Measurements from ENCODE around the gene RPL35.
A peak's percentile ranks its signal among the peaks of the same experiment; 100 is the strongest.

RPL35 gene

DNA sequence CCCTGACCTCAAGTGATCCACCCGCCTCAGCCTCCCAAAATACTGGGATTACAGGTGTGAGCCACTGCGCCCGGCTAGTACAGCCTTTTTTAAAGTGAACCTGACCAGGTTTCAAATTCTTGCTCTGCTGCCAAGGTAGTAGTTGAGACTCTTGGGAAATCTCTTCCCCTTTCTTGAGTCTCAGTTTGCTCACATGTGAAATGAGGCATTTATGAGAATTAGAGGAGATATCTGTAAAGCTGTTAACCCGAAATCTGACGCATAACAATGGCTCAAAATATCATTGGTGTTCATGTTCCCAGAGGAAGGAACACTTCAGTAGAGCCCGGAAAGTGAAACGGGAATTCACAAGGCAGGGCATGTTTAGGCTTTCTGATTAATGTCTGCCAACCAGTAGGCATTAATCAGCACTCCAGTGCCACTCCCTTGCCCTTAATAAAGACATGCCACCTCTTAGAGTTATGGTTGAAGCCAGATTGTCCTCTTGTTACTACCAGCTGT, 1.7 kb upstream of the RPL35 start:
- H3K27me3 ChIP-seq (ENCODE audit: control insufficient read depth in 1 of 2, insufficient read depth in 2 of 2, low read length in 2 of 2), result no peaks in the 10 kb centered on the region
- peaks cover 26 to 43% of the 10 kb centered on the region in 2 donors for H3K4me1 ChIP-seq (ENCODE audit: control insufficient read depth in 1 of 2, insufficient read depth in 2 of 2, low read length in 2 of 2)
- peaks cover 19 to 22% of the 10 kb centered on the region in 2 donors for H3K36me3 ChIP-seq (ENCODE audit: control insufficient read depth in 1 of 2, insufficient read depth in 2 of 2, low read length in 2 of 2)
- peak overlapping the region; percentile 14 to 48 for H3K4me3 ChIP-seq (ENCODE audit: low read depth in 1 of 2, low read length in 2 of 2)
- peak overlapping the region; percentile 58 for H3K27ac ChIP-seq (ENCODE audit: low read depth, low read length)
- peak overlapping the region in 1 of 2 donors; percentile 13 for H3K9ac ChIP-seq (ENCODE audit: low read depth in 1 of 2, low read length in 2 of 2)
- no peaks in the 10 kb centered on the region for H3K9me3 ChIP-seq (ENCODE audit: control insufficient read depth in 1 of 2, low read length in 2 of 2)

DNA sequence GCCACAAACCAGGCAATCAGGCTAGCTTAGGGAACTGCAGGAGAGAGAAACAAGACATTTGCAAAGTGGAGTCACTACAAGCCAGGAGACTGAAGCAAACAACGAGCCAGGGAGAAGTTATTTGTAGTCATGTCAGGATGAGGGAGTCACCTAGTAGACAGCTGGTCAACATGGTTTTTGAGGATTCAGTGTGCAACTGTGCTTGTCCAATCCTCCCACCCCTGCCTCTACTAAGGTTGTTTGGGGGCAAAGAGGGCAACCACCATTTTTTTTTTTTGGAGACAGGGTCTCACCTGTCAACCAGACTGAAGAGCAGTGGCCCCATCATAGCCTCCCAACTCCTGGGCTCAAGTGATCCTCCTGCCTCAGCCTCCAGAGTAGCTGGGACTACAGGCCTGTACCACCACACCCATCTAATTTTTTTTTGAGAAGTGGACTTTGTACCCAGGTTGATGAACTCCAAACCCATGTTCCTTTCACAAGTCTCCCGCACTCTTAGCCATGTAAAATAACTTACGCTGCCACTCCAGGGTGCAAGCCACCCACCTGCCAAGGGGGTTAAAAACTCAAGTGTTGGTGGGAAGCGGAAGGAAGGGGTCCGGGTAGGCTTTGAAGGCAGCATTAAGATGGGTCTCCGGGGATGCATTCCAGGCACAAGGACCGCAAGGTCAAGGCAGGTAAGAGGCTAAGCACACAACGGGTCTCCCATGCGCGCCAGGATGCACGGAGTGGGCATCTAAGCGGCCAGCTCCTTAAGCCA, 995 bp downstream of the RPL35 start:
- Histone ChIP-seq H3K4me1 (ENCODE audit: control insufficient read depth in 1 of 2, insufficient read depth in 2 of 2, low read length in 2 of 2) (peaks cover 26 to 38% of the 10 kb centered on the region in 2 donors), H3K9me3 (ENCODE audit: control insufficient read depth in 1 of 2, low read length in 2 of 2) (no peaks in the 10 kb centered on the region), H3K36me3 (ENCODE audit: control insufficient read depth in 1 of 2, insufficient read depth in 2 of 2, low read length in 2 of 2) (peaks cover 24 to 43% of the 10 kb centered on the region in 2 donors), H3K4me3 (ENCODE audit: low read depth in 1 of 2, low read length in 2 of 2) (peak overlapping the region; percentile 88 to 96), H3K9ac (ENCODE audit: low read depth in 1 of 2, low read length in 2 of 2) (peak overlapping the region; percentile 80 to 92), H3K27me3 (ENCODE audit: control insufficient read depth in 1 of 2, insufficient read depth in 2 of 2, low read length in 2 of 2) (no peaks in the 10 kb centered on the region), H3K27ac (ENCODE audit: low read depth, low read length) (no peak overlapping the region)

- H3K4me1 ChIP-seq (ENCODE audit: control insufficient read depth in 1 of 2, insufficient read depth in 2 of 2, low read length in 2 of 2), result peaks cover 26 to 38% of the 10 kb centered on the region in 2 donors
- no peaks in the 10 kb centered on the region for H3K27me3 ChIP-seq (ENCODE audit: control insufficient read depth in 1 of 2, insufficient read depth in 2 of 2, low read length in 2 of 2)
- H3K27ac ChIP-seq (ENCODE audit: low read depth, low read length), result no peak overlapping the region
- peak overlapping the region; percentile 88 to 96 for H3K4me3 ChIP-seq (ENCODE audit: low read depth in 1 of 2, low read length in 2 of 2)
- H3K36me3 ChIP-seq (ENCODE audit: control insufficient read depth in 1 of 2, insufficient read depth in 2 of 2, low read length in 2 of 2), result peaks cover 24 to 43% of the 10 kb centered on the region in 2 donors
- no peaks in the 10 kb centered on the region for H3K9me3 ChIP-seq (ENCODE audit: control insufficient read depth in 1 of 2, low read length in 2 of 2)
- H3K9ac ChIP-seq (ENCODE audit: low read depth in 1 of 2, low read length in 2 of 2), result peak overlapping the region; percentile 80 to 92
These were observed 1.8 kb downstream of the RPL35 start for GRCh38 chr9:124859803-124860581.

DNA sequence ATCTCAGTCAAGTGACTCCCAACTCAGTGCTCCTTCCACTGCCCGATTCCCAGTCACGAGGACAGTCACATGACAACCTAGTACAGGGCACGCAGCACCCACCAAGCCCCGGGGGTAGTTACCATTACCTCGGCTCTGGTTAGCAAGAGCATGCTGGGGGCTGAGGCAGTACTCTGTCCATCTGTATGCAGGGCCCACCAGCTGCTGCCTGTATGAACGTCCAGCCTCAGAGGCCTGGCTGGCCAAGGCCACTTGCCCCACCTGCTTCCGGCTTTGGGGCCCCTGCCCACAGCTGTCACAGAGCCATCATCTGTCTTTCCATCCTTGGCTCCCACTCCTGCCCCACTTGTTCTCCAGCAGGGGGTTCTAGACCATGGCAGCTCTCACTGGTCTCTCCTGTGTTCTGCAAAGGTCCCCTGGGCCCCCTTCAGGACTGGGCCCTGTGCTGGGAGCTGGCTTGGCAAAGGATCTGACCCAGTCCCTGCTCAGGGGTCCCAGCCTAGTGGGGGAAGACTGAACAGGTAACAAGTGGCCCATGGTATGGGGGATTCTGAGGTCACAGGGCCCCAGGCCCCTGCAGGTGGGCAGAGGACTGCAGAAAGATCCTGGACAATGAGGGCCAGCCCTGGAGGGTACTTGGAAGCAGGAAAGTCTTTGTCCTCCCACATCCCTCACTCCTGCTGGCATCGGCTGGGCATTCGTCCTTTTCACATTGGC, 3.3 kb downstream of the RPL35 start:
- H3K27me3 ChIP-seq (ENCODE audit: control insufficient read depth in 1 of 2, insufficient read depth in 2 of 2, low read length in 2 of 2), result no peaks in the 10 kb centered on the region
- H3K4me1 ChIP-seq (ENCODE audit: control insufficient read depth in 1 of 2, insufficient read depth in 2 of 2, low read length in 2 of 2), result peaks cover 21 to 32% of the 10 kb centered on the region in 2 donors
- H3K9me3 ChIP-seq (ENCODE audit: control insufficient read depth in 1 of 2, low read length in 2 of 2), result no peaks in the 10 kb centered on the region
- peaks cover 24 to 43% of the 10 kb centered on the region in 2 donors for H3K36me3 ChIP-seq (ENCODE audit: control insufficient read depth in 1 of 2, insufficient read depth in 2 of 2, low read length in 2 of 2)
- H3K27ac ChIP-seq (ENCODE audit: low read depth, low read length), result no peak overlapping the region
- peak overlapping the region in 1 of 2 donors; percentile 26 for H3K9ac ChIP-seq (ENCODE audit: low read depth in 1 of 2, low read length in 2 of 2)
- no peak overlapping the region for H3K4me3 ChIP-seq (ENCODE audit: low read depth in 1 of 2, low read length in 2 of 2)

DNA sequence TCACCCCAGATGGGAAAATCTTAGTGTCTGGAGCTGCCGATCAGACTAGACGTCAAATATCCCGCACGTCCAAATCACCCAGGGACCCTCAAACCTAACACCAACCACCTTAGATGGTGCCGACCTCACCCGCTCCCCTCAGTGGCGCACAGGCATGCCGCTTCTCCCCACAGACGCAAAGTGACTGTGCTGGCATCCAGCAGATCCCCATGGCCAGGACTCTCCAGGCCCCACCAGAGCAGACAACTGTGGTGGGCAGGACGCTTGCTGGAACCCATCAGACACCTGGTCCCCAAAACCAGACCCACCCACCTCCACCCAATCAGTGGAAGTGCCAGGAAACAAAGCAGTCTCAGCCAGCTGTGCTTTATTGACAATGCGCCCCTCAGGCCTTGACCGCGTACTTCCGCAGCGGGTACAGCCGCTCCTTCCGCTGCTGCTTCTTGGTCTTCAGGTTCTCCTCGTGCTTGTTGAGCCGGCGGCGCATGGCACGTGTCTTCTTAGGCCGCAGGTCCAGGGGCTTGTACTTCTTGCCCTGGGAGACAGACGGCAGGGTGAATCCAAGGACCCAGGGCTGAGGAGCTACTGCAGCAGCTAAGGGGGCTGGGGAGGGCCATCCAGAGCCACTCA, 4.1 kb downstream of the RPL35 start:
- Histone ChIP-seq H3K4me1 (ENCODE audit: control insufficient read depth in 1 of 2, insufficient read depth in 2 of 2, low read length in 2 of 2) (peaks cover 23 to 39% of the 10 kb centered on the region in 2 donors), H3K36me3 (ENCODE audit: control insufficient read depth in 1 of 2, insufficient read depth in 2 of 2, low read length in 2 of 2) (peaks cover 24 to 43% of the 10 kb centered on the region in 2 donors), H3K9me3 (ENCODE audit: control insufficient read depth in 1 of 2, low read length in 2 of 2) (no peaks in the 10 kb centered on the region), H3K9ac (ENCODE audit: low read depth in 1 of 2, low read length in 2 of 2) (no peak overlapping the region), H3K27me3 (ENCODE audit: control insufficient read depth in 1 of 2, insufficient read depth in 2 of 2, low read length in 2 of 2) (no peaks in the 10 kb centered on the region), H3K4me3 (ENCODE audit: low read depth in 1 of 2, low read length in 2 of 2) (no peak overlapping the region), H3K27ac (ENCODE audit: low read depth, low read length) (no peak overlapping the region)

DNA sequence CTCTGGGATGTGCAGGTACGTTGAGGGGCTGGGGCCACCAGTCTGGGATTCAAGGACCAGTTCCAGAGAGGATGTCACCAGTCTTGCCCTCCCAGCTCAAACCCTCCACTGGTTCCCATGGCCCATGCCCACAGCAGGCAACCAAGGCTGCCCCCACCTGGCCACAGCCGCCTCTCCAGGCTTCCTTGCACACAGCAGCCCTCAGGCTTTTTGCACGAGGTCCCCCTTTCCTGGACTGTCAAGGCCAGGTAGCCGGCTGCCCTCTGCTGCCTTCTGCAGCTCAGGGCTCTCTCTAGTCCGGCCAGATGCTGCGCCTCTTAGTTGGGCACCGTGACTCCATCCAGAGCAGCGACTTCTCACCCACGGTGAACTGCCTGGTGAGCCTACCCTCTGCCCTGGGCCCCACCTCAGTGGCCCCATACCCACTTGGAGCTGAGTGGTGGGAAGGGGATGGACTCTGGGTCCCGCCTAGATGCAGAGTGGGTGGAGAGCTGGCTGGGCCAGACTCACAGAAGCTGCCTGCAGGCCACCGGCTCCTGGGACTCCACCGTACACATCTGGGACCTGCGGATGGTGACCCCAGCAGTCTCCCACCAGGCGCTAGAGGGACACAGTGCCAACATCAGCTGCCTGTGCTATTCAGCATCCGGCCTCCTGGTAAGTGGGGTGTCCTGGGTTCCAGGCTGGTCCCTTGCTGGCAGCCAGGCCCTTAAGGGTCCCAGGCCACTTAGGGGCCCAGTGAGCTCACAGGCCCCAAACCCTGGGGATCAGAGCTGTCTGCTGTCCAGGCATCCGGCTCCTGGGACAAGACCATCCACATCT, 5.6 kb downstream of the RPL35 start:
- Histone ChIP-seq H3K9ac (ENCODE audit: low read depth in 1 of 2, low read length in 2 of 2) (no peak overlapping the region), H3K4me1 (ENCODE audit: control insufficient read depth in 1 of 2, insufficient read depth in 2 of 2, low read length in 2 of 2) (peaks cover 27 to 43% of the 10 kb centered on the region in 2 donors), H3K9me3 (ENCODE audit: control insufficient read depth in 1 of 2, low read length in 2 of 2) (no peaks in the 10 kb centered on the region), H3K27ac (ENCODE audit: low read depth, low read length) (no peak overlapping the region), H3K36me3 (ENCODE audit: control insufficient read depth in 1 of 2, insufficient read depth in 2 of 2, low read length in 2 of 2) (peaks cover 24 to 43% of the 10 kb centered on the region in 2 donors), H3K27me3 (ENCODE audit: control insufficient read depth in 1 of 2, insufficient read depth in 2 of 2, low read length in 2 of 2) (no peaks in the 10 kb centered on the region), H3K4me3 (ENCODE audit: low read depth in 1 of 2, low read length in 2 of 2) (no peak overlapping the region)

DNA sequence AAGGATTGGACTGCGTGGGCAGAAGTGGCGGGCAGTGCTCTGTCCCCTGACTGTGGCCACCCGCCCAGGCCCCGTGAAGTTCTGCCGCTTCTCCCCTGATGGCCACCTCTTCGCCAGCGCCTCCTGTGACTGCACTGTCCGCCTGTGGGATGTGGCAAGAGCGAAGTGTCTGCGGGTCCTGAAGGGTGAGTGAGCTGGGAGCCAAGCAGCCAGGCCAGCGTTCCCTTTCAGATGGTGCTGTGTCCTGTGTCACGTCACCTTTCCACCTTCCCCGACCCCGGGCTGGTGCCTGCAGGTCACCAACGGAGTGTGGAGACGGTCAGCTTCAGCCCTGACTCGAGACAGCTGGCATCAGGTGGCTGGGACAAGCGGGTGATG, 6.2 kb downstream of the RPL35 start:
- Histone ChIP-seq H3K27me3 (ENCODE audit: control insufficient read depth in 1 of 2, insufficient read depth in 2 of 2, low read length in 2 of 2) (no peaks in the 10 kb centered on the region), H3K4me3 (ENCODE audit: low read depth in 1 of 2, low read length in 2 of 2) (no peak overlapping the region), H3K9me3 (ENCODE audit: control insufficient read depth in 1 of 2, low read length in 2 of 2) (no peaks in the 10 kb centered on the region), H3K4me1 (ENCODE audit: control insufficient read depth in 1 of 2, insufficient read depth in 2 of 2, low read length in 2 of 2) (peaks cover 21 to 37% of the 10 kb centered on the region in 2 donors), H3K9ac (ENCODE audit: low read depth in 1 of 2, low read length in 2 of 2) (no peak overlapping the region), H3K36me3 (ENCODE audit: control insufficient read depth in 1 of 2, insufficient read depth in 2 of 2, low read length in 2 of 2) (peaks cover 24 to 42% of the 10 kb centered on the region in 2 donors), H3K27ac (ENCODE audit: low read depth, low read length) (no peak overlapping the region)

DNA sequence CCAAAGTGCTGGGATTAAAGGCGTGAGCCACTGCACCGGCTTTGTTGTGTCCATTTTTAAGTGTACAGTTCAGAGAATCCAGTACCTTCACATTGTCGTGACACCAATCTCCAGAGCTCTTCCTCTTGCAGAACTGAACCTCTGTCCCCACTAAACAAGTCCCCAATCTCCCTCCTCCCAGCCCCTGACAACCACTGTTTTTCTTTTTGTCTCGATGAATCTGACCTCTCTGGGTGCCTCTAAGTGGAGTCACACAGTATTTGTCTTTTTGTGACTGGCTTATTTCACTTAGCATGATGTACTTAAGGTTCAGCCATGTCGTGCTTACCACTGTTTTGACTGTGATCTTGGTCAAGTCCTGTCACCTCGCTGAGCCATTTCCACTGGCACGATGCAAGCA, 6.9 kb downstream of the RPL35 start:
- Histone ChIP-seq H3K4me3 (ENCODE audit: low read depth in 1 of 2, low read length in 2 of 2) (no peak overlapping the region), H3K36me3 (ENCODE audit: control insufficient read depth in 1 of 2, insufficient read depth in 2 of 2, low read length in 2 of 2) (peaks cover 19 to 35% of the 10 kb centered on the region in 2 donors), H3K9me3 (ENCODE audit: control insufficient read depth in 1 of 2, low read length in 2 of 2) (no peaks in the 10 kb centered on the region), H3K4me1 (ENCODE audit: control insufficient read depth in 1 of 2, insufficient read depth in 2 of 2, low read length in 2 of 2) (peaks cover 13 to 31% of the 10 kb centered on the region in 2 donors), H3K9ac (ENCODE audit: low read depth in 1 of 2, low read length in 2 of 2) (no peak overlapping the region), H3K27me3 (ENCODE audit: control insufficient read depth in 1 of 2, insufficient read depth in 2 of 2, low read length in 2 of 2) (no peaks in the 10 kb centered on the region), H3K27ac (ENCODE audit: low read depth, low read length) (no peak overlapping the region)

GRCh38 chr9:124854161-124854560, 7.6 kb downstream of the RPL35 start:
- H3K27me3 ChIP-seq (ENCODE audit: control insufficient read depth in 1 of 2, insufficient read depth in 2 of 2, low read length in 2 of 2), result no peaks in the 10 kb centered on the region
- H3K36me3 ChIP-seq (ENCODE audit: control insufficient read depth in 1 of 2, insufficient read depth in 2 of 2, low read length in 2 of 2), result peaks cover 13 to 28% of the 10 kb centered on the region in 2 donors
- no peak overlapping the region for H3K4me3 ChIP-seq (ENCODE audit: low read depth in 1 of 2, low read length in 2 of 2)
- H3K4me1 ChIP-seq (ENCODE audit: control insufficient read depth in 1 of 2, insufficient read depth in 2 of 2, low read length in 2 of 2), result peaks cover 8 to 24% of the 10 kb centered on the region in 2 donors
- H3K27ac ChIP-seq (ENCODE audit: low read depth, low read length), result no peak overlapping the region
- H3K9ac ChIP-seq (ENCODE audit: low read depth in 1 of 2, low read length in 2 of 2), result no peak overlapping the region
- no peaks in the 10 kb centered on the region for H3K9me3 ChIP-seq (ENCODE audit: control insufficient read depth in 1 of 2, low read length in 2 of 2)

Data from duodenal mucosa (tissue), 2 donors.